Measurements from ENCODE around the gene DRC7.

The DRC7 gene

DNA sequence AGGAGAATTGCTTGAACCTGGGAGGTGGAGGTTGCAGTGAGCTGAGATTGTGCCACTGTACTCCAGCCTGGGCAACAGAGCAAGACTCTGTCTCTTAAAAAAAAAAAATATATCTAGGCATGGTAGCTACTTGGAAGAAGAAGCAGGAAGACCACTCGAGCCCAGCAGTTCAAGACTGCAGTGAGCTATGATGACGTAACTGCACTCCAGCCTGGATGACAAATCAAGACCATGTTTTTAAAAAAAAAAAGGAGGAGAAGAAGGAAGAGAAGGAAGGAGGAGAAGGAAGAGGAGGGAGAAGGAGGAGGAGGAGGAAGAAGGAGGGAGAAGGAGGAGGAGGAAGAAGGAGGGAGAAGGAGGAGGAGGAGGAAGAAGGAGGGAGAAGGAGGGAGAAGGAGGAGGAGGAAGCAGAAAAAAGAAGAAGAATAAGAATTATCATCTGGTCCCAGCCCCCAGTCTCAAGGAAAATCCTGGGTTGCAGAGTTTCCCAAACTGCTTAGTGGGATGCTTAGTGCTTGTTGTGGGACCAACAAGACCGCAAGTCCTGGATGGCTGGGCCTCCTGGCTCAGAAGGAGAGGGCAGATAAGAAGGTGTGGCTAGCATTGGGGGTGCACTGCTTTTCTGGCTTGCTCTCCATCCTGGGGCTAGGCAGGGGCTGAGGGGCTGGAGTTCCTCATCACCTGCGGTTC, 3.7 kb upstream of the DRC7 start:
- DNase-seq (ENCODE audit: low read depth in 4 of 4, low spot score in 1 of 4): no peak

- DNase-seq (ENCODE audit: low read depth in 4 of 4, low spot score in 1 of 4): no peak
Observed at GRCh38 chr16:57692636-57693035, 2.0 kb upstream of the DRC7 start.

GRCh38 chr16:57693550-57693949, 1.1 kb upstream of the DRC7 start:
- DNase-seq (ENCODE audit: low read depth in 4 of 4, low spot score in 1 of 4): no peak

GRCh38 chr16:57694231-57694724, 328 bp upstream of the DRC7 start:
- DNase-seq (ENCODE audit: low read depth in 4 of 4, low spot score in 1 of 4): no peak

DNA sequence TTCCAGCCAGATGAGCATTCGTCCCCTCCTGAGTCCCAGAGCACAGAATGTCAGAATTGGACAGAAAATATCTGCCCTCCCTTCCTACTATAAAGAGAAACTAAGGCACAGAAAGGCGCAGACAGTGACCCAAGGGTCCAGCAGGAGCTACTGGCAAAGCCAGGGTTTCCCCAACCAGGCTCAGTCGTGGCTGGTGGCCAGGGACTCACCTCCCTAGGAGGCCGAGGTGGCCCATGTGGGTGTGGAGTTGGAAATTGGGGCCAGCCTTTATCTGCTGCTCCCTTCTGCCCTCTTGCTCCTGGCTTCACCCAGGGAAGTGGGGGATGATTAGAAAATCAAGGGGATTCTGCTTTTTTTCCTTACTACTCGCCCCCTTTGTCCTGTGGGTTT, 1.1 kb downstream of the DRC7 start:
- no peak for DNase-seq (ENCODE audit: low read depth in 4 of 4, low spot score in 1 of 4)

DNA sequence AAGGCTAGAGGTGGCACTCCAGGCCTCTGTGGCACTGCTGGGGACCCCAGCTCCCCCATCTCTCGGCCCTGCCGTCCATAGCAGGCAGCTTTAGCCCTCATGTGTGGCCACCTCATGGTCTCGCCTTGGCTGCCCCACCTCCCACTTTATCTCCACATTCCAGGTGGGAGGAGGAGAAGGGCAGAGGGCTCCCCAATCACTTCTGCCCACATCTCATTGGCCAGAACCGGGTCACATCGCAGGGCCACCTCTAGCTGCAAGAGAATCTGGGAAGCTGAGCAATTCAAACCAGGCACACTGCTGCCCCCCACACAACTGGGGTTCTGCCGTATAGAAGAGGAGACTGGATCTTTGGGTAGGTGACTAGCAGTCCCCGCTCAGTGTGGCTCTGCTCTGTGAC, 1.6 kb downstream of the DRC7 start:
- DNase-seq (ENCODE audit: low read depth in 4 of 4, low spot score in 1 of 4): no peak

GRCh38 chr16:57697896-57698537, 3.4 kb downstream of the DRC7 start:
- DNase-seq (ENCODE audit: low read depth in 4 of 4, low spot score in 1 of 4): no peak

DNA sequence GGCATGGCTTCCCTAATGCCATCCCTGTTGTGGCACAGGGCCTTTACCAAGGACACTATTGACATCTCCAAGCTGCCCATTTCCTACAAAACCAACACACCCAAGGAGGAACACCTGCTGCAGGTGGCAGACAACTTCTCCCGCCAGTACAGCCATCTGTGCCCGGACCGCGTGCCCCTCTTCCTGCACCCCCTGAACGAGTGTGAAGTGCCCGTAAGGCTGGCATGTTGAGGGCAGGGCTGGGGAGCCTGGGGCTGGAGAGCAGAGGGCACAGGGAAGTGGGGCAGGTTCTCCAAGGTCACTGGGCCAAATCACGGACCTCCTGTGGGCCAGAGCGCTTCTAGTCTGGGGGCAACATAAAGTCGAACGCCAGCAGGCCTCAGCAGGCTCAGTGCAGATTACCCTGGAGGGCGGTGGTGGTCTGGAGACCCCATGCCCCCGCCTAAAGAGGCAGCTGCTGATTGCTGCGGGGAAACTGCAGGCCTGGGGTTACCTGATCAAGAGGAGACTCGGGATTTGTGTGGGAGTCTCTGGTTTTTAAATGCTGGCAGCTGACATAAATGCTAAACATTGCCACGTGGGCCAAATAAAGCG, 4.3 kb downstream of the DRC7 start:
- DNase-seq (ENCODE audit: low read depth in 4 of 4, low spot score in 1 of 4): no peak

DNA sequence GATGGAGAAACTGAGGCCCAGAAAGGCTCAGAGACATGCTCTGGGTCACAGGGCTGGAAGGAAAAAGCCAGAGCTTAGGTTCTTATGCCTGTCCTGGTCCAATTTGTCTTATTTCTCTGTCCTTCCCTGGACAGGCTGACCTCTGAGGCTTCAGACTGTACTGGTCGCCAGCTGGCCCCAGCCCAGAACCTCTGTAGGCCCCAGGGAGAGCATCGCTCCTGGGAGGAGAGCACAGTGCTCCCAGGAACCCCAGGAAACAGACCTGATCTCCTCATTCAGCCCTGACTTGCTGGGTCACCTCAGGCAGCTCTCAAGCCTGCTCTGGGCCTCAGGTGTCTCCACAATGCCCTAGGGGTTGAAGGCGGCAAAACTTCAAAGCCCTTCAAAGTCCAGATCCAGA, 4.9 kb downstream of the DRC7 start:
- DNase-seq (ENCODE audit: low read depth in 4 of 4, low spot score in 1 of 4): no peak

- DNase-seq (ENCODE audit: low read depth in 4 of 4, low spot score in 1 of 4): no peak
Observed at GRCh38 chr16:57699899-57700298, 5.3 kb downstream of the DRC7 start.

- no peak for DNase-seq (ENCODE audit: low read depth in 4 of 4, low spot score in 1 of 4)
Observed at GRCh38 chr16:57700781-57701551, 6.4 kb downstream of the DRC7 start.

DNA sequence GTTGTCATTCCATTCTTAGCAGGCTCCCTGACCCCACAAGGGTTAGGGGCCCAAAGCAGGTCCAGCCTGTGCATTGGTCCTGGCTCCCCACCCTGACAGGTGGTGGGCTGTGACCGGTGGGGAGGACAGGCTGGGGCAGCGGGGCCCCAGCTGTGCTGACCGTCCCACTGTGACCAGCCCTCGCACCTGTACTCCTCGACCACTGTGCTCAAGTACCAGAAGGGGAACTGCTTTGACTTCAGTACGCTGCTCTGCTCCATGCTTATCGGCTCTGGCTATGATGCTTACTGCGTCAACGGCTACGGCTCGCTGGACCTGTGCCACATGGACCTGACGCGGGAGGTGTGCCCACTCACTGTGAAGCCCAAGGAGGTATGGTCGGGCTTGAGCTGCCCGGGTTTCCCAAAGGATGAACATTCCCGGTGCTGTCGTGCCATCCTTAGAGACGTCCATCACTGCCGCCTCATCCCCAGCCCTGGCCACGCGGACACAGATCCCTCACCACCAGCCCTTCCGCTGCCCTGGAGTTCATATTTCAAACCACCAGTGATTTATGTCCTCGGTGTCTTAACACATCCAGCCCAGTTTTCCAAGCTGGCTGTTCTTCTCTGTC, 7.3 kb downstream of the DRC7 start:
- no peak for DNase-seq (ENCODE audit: low read depth in 4 of 4, low spot score in 1 of 4)

DNA sequence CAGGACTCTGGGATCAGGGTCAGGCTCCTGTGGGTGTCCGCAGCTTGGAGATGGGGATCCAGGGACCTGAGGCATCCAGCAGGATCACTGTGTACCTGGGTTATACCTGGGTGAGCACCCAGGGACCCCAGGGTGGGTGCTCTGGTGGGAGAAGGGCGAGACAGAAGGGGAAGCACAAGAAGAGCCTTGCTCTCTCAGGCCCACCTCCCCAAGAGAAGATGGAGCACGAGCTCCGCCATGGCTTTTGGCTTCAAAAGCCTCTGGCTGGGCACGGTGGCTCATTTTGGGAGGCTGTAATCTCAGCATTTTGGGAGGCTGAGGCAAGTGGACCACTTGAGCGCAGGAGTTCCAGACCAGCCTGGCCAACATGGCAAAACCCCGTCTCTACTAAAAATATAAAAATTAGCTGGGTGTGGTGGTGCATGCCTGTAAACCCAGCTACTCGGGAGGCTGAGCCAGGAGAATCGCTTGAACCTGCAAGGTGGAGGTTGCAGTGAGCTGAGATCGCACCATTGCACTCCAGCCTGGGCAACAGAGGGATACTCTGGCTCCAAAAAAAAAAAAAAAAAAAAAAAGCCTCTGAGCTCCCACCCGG, 8.9 kb downstream of the DRC7 start:
- no peak for DNase-seq (ENCODE audit: low read depth in 4 of 4, low spot score in 1 of 4)

- DNase-seq (ENCODE audit: low read depth in 4 of 4, low spot score in 1 of 4): no peak
Observed at GRCh38 chr16:57704011-57704904, 9.7 kb downstream of the DRC7 start.

GRCh38 chr16:57704905-57705852, 10.6 kb downstream of the DRC7 start:
- no peak for DNase-seq (ENCODE audit: low read depth in 4 of 4, low spot score in 1 of 4)

DNA sequence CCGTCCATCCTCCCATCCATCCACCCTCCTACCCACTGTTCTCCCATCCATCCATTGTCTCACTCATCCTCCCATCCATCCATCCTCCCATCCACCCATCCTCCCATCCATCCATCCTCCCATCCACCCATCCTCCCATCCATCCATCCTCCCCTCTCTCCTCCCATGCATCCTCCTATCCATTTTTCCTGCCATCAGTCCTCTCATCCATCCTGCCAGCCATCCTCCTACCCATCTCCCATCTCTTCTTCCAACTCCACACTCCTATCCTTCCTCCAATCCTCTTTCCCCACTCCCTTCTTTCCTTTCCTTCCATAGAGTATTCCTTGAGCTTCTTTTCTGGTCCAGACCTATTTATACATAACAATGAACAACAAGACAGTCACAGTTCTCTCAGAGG, 12.1 kb downstream of the DRC7 start:
- DNase-seq (ENCODE audit: low read depth in 4 of 4, low spot score in 1 of 4): no peak

- no peak for DNase-seq (ENCODE audit: low read depth in 4 of 4, low spot score in 1 of 4)
Observed at GRCh38 chr16:57707331-57707730, 12.7 kb downstream of the DRC7 start.

DNA sequence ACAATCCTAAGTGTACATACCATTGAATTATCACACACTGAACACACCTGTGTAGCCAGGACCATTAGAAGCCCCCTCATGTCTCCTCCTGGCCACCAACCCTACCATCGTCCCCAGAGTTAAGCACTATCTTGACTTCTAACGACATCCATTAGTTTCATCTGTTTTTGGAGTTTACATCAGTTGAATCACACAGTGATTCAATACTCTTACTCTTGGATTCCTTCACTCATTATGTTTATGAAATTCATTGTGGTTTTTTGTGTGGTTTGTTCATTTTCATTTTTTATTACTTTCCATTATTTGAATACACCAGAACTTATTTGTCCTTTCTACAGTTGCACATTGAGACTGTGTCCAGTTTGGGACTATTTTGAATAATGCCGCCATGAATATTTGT, 13.6 kb downstream of the DRC7 start:
- no peak for DNase-seq (ENCODE audit: low read depth in 4 of 4, low spot score in 1 of 4)

DNA sequence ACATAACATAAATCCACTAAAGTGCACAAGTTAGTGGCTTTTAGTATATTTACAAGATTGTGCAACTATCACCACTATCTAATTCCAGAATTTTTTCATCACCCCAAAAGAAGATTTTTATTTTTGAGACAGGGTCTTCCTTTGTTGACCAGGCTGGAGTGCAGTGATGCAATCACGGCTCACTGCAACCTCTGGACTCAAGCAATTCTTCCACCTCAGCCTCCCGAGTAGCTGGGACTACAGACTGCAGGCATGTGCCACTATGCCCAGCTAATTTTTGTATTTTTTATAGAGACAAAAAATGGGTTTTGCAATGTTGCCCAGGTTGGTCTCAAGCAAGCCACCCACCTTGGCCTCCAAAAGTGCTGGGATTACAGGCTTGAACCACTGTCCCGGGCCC, 15.1 kb downstream of the DRC7 start:
- no peak for DNase-seq (ENCODE audit: low read depth in 4 of 4, low spot score in 1 of 4)

Measured in stimulated activated CD4-positive, alpha-beta T cell treated with anti-CD3 and anti-CD28 coated beads, Interleukin-1b, Interleukin-23, amount 100 ng/mL, for 24 hours (primary cell).